H1 (cell line): ENCODE results near the gene OPHN1. TPM values are rescaled to one million over a fixed set of nuclear protein-coding genes. Genes with fewer than 3 reads are reported as not detected.

Experiments
- CTCF ChIA-PET: fragments of 300-600 bp; sonication (Branson Sonifier 250); formaldehyde crosslinking; loops from one replicate; lab custom pipeline; 2021; ENCODE audit not compliant: partially characterized antibody; lab: Charles Lee
- POLR2A ChIA-PET: fragments of 300-600 bp; sonication (Branson Sonifier 250); formaldehyde crosslinking; loops from one replicate; lab custom pipeline; 2021; ENCODE audit warnings: inconsistent platforms; ENCODE audit not compliant: partially characterized antibody; lab: Charles Lee
- DNase-seq, 2 experiments: peaks; one replicate each; pipeline versions ENCODE4 v3.0.0 to v3.0.0-alpha.2; 2010 to 2022; ENCODE audit warnings: low spot score in 2 of 2, low read depth in 1 of 2, mixed read lengths in 1 of 2
- FAIRE-seq: peaks from 2 replicates; lab custom pipeline; 2011; peaks lifted over from hg19 to GRCh38; lab: Jason Lieb, UNC
- H2AFZ ChIP-seq: 2 replicates; pipeline ENCODE4 v1.8.1; 2012; ENCODE audit warnings: low read length, inconsistent platforms
- H2AK5ac ChIP-seq: 2 replicates; pipeline ENCODE4 v1.6.1; 2013; ENCODE audit warnings: low read depth, low read length
- H2BK120ac ChIP-seq: replicated peaks from 2 replicates; pipeline ENCODE3; 2013; ENCODE audit warnings: low read depth, low read length, inconsistent platforms
- H2BK12ac ChIP-seq: 2 replicates; pipeline ENCODE4 v1.6.1; 2013; ENCODE audit warnings: low read depth, low read length
- H2BK15ac ChIP-seq: 2 replicates; pipeline ENCODE4 v1.6.1; 2013; ENCODE audit warnings: low read length
- H2BK20ac ChIP-seq: 2 replicates; pipeline ENCODE4 v1.6.1; 2013; ENCODE audit warnings: low read length
- H2BK5ac ChIP-seq: 2 replicates; pipeline ENCODE4 v1.6.1; 2013; ENCODE audit warnings: low read depth, low read length
- H3K14ac ChIP-seq: 2 replicates; pipeline ENCODE4 v1.6.1; 2013; ENCODE audit warnings: inconsistent platforms; ENCODE audit not compliant: insufficient read length
- H3K18ac ChIP-seq: 2 replicates; pipeline ENCODE4 v1.6.1; 2013; ENCODE audit warnings: low read length; ENCODE audit errors: extremely low read depth
- H3K23ac ChIP-seq: 2 replicates; pipeline ENCODE4 v1.6.1; 2013; ENCODE audit warnings: inconsistent platforms; ENCODE audit not compliant: insufficient read length
- H3K23me2 ChIP-seq: 2 replicates; pipeline ENCODE4 v1.6.1; 2013; ENCODE audit warnings: low read depth, low read length
- H3K27ac ChIP-seq: 2 replicates; pipeline ENCODE4 v1.6.1; 2011; ENCODE audit warnings: low read depth, low read length, inconsistent platforms
- H3K27me3 ChIP-seq, 4 experiments: replicated peaks in 1 of 4; 1 replicate in 1 of 4; 2 replicates in 3 of 4; pipeline versions ENCODE4 v1.6.1 to v1.8.1; 2011 to 2013; ENCODE audit warnings: low read length in 3 of 4, mild to moderate bottlenecking in 3 of 4, inconsistent platforms in 2 of 4, mixed read lengths in 2 of 4, moderate library complexity in 1 of 4; ENCODE audit not compliant: control insufficient read depth in 3 of 4, insufficient read depth in 3 of 4; ENCODE audit errors: extremely low read depth in 1 of 4
- H3K36me3 ChIP-seq, 4 experiments: 2 replicates each; pipeline versions ENCODE4 v1.6.1 to v1.8.1; 2011 to 2013; ENCODE audit warnings: mild to moderate bottlenecking in 4 of 4, low read length in 3 of 4, moderate library complexity in 2 of 4, control low read depth in 1 of 4, inconsistent platforms in 1 of 4; ENCODE audit not compliant: insufficient read depth in 4 of 4, control insufficient read depth in 2 of 4
- H3K4ac ChIP-seq: replicated peaks from 2 replicates; pipeline ENCODE3; 2013; ENCODE audit warnings: low read length, low read depth, mixed read lengths, inconsistent platforms; ENCODE audit not compliant: insufficient read length
- H3K4me1 ChIP-seq, 4 experiments: replicated peaks in 1 of 4; 1 replicate in 1 of 4; 2 replicates in 3 of 4; pipeline versions ENCODE4 v1.6.1 to v1.8.1; 2011 to 2013; ENCODE audit warnings: low read length in 3 of 4, inconsistent platforms in 2 of 4, mixed read lengths in 1 of 4; ENCODE audit not compliant: insufficient read depth in 4 of 4, control insufficient read depth in 3 of 4
- H3K4me2 ChIP-seq, 2 experiments: 2 replicates each; pipeline versions ENCODE4 v1.6.1 to v1.8.1; 2011 to 2013; ENCODE audit warnings: low read depth in 2 of 2, low read length in 2 of 2, control low read depth in 1 of 2, inconsistent platforms in 1 of 2, mild to moderate bottlenecking in 1 of 2; ENCODE audit not compliant: insufficient read depth in 1 of 2
- H3K4me3 ChIP-seq, 4 experiments: fragments of 200-600, 300-600 bp in 1 of 4; sonication (generic), shearing (Covaris generic), sonication (Bioruptor Twin) in 1 of 4; 2 replicates each; pipeline versions ENCODE4 v1.5.1 to v1.8.1; 2011 to 2016; ENCODE audit warnings: low read length in 4 of 4, low read depth in 3 of 4, control low read depth in 2 of 4, inconsistent platforms in 2 of 4, mild to moderate bottlenecking in 2 of 4, mixed read lengths in 1 of 4, moderate library complexity in 1 of 4; ENCODE audit not compliant: insufficient read depth in 2 of 4; ENCODE audit errors: extremely low read depth in 1 of 4
- H3K56ac ChIP-seq: replicated peaks from 2 replicates; pipeline ENCODE3; 2013; ENCODE audit warnings: low read depth, mild to moderate bottlenecking, mixed read lengths, low read length, inconsistent platforms; ENCODE audit not compliant: insufficient read length
- H3K79me1 ChIP-seq: 2 replicates; pipeline ENCODE4 v1.6.1; 2013; ENCODE audit warnings: low read depth, low read length, control low read depth
- H3K79me2 ChIP-seq, 2 experiments: 2 replicates each; pipeline versions ENCODE4 v1.6.1 to v1.8.1; 2012 to 2013; ENCODE audit warnings: low read length in 2 of 2, mild to moderate bottlenecking in 2 of 2, inconsistent platforms in 1 of 2; ENCODE audit not compliant: insufficient read depth in 2 of 2, control insufficient read depth in 1 of 2
- H3K9ac ChIP-seq, 4 experiments: replicated peaks in 1 of 4; 1 replicate in 1 of 4; 2 replicates in 3 of 4; pipeline versions ENCODE4 v1.6.1 to v1.8.1; 2011 to 2013; ENCODE audit warnings: low read depth in 3 of 4, low read length in 3 of 4, control low read depth in 2 of 4, mild to moderate bottlenecking in 2 of 4, moderate library complexity in 2 of 4, inconsistent platforms in 1 of 4; ENCODE audit errors: extremely low read depth in 1 of 4
- H3K9me3 ChIP-seq, 2 experiments: 2 replicates each; pipeline versions ENCODE4 v1.6.1 to v1.8.1; 2012 to 2013; ENCODE audit warnings: mild to moderate bottlenecking in 2 of 2, moderate library complexity in 2 of 2, control low read depth in 1 of 2, inconsistent platforms in 1 of 2, low read depth in 1 of 2, low read length in 1 of 2, mixed read lengths in 1 of 2; ENCODE audit not compliant: insufficient read depth in 2 of 2
- H4K20me1 ChIP-seq, 2 experiments: replicated peaks in 1 of 2; 2 replicates each; pipeline versions ENCODE3 to v1.8.1; 2011 to 2013; ENCODE audit warnings: inconsistent platforms in 2 of 2, low read length in 2 of 2, mild to moderate bottlenecking in 1 of 2; ENCODE audit not compliant: insufficient read depth in 2 of 2, control insufficient read depth in 1 of 2
- H4K5ac ChIP-seq: 2 replicates; pipeline ENCODE4 v1.6.1; 2013; ENCODE audit warnings: low read length, low read depth, mixed read lengths, inconsistent platforms; ENCODE audit not compliant: insufficient read length
- H4K8ac ChIP-seq: 2 replicates; pipeline ENCODE4 v1.8.0; 2013; ENCODE audit warnings: mild to moderate bottlenecking, moderate library complexity, low read length, inconsistent platforms; ENCODE audit not compliant: insufficient read depth; ENCODE audit errors: extremely low read depth
- H4K91ac ChIP-seq: replicated peaks from 2 replicates; pipeline ENCODE3; 2013; ENCODE audit warnings: low read length, mixed read lengths, inconsistent platforms; ENCODE audit not compliant: insufficient read length
- KDM4A ChIP-seq: IDR thresholded peaks from one replicate; pipeline ENCODE4 v1.7.1; 2012; ENCODE audit warnings: low read depth, mild to moderate bottlenecking, moderate library complexity, low read length, inconsistent platforms; ENCODE audit not compliant: severe bottlenecking
- RAD21 ChIP-seq, 2 experiments: IDR thresholded peaks in 1 of 2; conservative IDR thresholded peaks in 1 of 2; 2 replicates each; pipeline ENCODE4 v1.6.1; 2011; ENCODE audit warnings: low read depth in 2 of 2, low read length in 2 of 2, improper control_type of control experiment in 1 of 2, inconsistent platforms in 1 of 2, mild to moderate bottlenecking in 1 of 2, moderate library complexity in 1 of 2
- WGBS, 2 experiments: shearing (Covaris generic) in 1 of 2; methylation state at CpG; one replicate each; pipeline versions ENCODE4 v1.1.6 to v1.1.7; 2013 to 2015; ENCODE audit warnings: low lambda C conversion rate in 2 of 2, mixed read lengths in 2 of 2, inconsistent platforms in 1 of 2, low coverage in 1 of 2, missing lambda C conversion rate in 1 of 2; ENCODE audit not compliant: insufficient replicate concordance in 2 of 2, insufficient coverage in 1 of 2, insufficient read length in 1 of 2; ENCODE audit errors: extremely low coverage in 1 of 2, missing lambda C conversion rate in 1 of 2; 5-methylcytosine and 5-hydroxymethylcytosine counted together
- polyA plus RNA-seq, 7 experiments: library from polyadenylated mRNA; depleted of rRNA in 3 of 7; stranded (reverse) in 5 of 7; unstranded in 2 of 7; fragments of >200 nt in 5 of 7; fragments of 200-250 nt in 2 of 7; gene quantifications; 1 replicate in 5 of 7; 2 replicates in 1 of 7; 4 replicates in 1 of 7; pipeline versions ENCODE4 v1.2.1 to v1.2.3, GENCODE V29; 2011 to 2013; ENCODE audit warnings: missing spikeins in 2 of 7, mixed read lengths in 2 of 7
- total RNA-seq: library from RNA; stranded (reverse); fragmentation: NEBNext Ultra II Directional; extraction: Animal tissue kit (Norgen Biotek cat#: 25700); gene quantifications from 2 replicates; pipeline ENCODE4 v1.2.1, GENCODE V29; 2021
- TF ChIP-seq, protein P1 (sequence below), 3 experiments: IDR thresholded peaks; 1 replicate in 2 of 3; 2 replicates in 1 of 3; pipeline versions ENCODE4 v1.5.1 to v1.6.1; 2011; ENCODE audit warnings: low read length in 3 of 3, mild to moderate bottlenecking in 3 of 3, inconsistent platforms in 2 of 3, low read depth in 1 of 3, moderate library complexity in 1 of 3; ENCODE audit not compliant: insufficient read depth in 1 of 3; ENCODE audit errors: control extremely low read depth in 1 of 3

The OPHN1 gene
- total and polyA plus RNA-seq, 2 of the 8 experiments (the other 6 are each of a cell fraction or from before 2014, with no cell fraction given) = 1.2 to 3.5 TPM

DNA sequence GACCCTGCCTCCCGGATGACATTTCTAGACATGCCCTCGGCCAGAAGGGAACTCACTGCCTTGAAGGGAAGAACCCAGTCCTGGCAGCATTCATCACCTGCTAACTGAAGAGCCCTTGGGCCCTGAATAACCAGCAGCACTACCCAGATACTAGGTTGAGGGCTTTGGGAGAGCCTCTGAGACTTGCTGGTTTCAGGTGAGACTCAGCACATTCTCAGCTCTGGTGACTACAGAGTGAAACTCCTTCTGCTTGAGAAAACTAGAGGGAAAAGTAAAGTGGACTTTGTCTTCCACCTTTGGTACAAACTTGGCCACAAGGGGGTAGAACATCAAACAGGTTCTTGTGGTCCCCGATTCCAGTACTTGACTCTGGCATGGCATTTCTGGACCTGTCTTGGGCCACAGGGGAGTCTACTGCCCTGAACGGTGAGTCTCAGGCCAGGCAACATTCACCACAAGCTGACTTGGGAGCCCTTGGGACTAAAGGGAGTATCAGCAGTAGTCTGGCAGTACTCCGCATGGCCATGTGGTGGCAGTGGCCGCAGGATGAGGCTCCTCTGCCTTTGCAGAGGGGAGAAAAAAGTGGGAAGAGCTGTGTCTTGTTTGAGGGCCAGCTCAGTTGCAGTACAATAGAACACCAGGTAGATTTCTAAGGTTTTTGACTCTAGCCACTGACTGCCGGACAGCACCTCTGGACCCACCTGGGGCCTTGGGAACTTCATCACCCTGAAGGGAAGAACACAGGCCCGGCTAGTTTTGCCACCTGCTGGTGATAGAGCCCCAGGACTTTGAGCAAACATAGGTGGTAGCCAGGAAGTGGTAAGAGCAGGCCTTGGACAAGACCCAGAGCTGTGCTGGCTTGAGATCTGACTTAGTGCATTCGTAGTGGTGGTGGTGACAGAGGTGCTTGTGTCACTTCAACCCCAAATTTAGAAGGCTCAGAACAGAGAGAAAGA lies 414.8 kb downstream of the OPHN1 start:
- Histone ChIP-seq H2BK5ac (no peak overlapping the region), H3K14ac (no peak overlapping the region), H3K9ac (no peak overlapping the region), H3K9me3 (no peaks in the 10 kb centered on the region), H3K4me1 (no peaks in the 10 kb centered on the region), H3K27ac (no peak overlapping the region), H4K91ac (no peak overlapping the region), H4K5ac (no peak overlapping the region), H3K27me3 (no peaks in the 10 kb centered on the region), H2BK20ac (no peak overlapping the region), H2BK15ac (no peak overlapping the region), H3K18ac (no peak overlapping the region; the same call in 1 of the 2 replicates), H3K79me1 (no peaks in the 10 kb centered on the region), H3K4me3 (no peak overlapping the region), H3K79me2 (no peaks in the 10 kb centered on the region), H3K56ac (no peak overlapping the region), H2BK12ac (no peak overlapping the region), H4K8ac (no peak overlapping the region), H3K23me2 (no peaks in the 10 kb centered on the region), H2AFZ (no peak overlapping the region), H3K4ac (no peak overlapping the region), H4K20me1 (no peaks in the 10 kb centered on the region), H3K36me3 (no peaks in the 10 kb centered on the region), H3K4me2 (no peak overlapping the region), H2AK5ac (no peak overlapping the region), H3K23ac (no peak overlapping the region), H2BK120ac (no peak overlapping the region)
- ChIA-PET POLR2A (no interaction called here), CTCF (interaction anchor here (0.7 to 3.8 kb wide), 17 partner anchors 15 to 785 kb away, joined by 3 to 20 read pairs (median 3); no protein-coding TSS in a partner anchor)
- TF ChIP-seq, protein P1, sequence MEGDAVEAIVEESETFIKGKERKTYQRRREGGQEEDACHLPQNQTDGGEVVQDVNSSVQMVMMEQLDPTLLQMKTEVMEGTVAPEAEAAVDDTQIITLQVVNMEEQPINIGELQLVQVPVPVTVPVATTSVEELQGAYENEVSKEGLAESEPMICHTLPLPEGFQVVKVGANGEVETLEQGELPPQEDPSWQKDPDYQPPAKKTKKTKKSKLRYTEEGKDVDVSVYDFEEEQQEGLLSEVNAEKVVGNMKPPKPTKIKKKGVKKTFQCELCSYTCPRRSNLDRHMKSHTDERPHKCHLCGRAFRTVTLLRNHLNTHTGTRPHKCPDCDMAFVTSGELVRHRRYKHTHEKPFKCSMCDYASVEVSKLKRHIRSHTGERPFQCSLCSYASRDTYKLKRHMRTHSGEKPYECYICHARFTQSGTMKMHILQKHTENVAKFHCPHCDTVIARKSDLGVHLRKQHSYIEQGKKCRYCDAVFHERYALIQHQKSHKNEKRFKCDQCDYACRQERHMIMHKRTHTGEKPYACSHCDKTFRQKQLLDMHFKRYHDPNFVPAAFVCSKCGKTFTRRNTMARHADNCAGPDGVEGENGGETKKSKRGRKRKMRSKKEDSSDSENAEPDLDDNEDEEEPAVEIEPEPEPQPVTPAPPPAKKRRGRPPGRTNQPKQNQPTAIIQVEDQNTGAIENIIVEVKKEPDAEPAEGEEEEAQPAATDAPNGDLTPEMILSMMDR (IDR thresholded peaks at IDR 0.05; ENCODE audit: control extremely low read depth in 1 of 3, insufficient read depth in 1 of 3, low read depth in 1 of 3, low read length in 3 of 3) = peak; percentile 65 to 71 (median 68)
- TF ChIP-seq RAD21 (IDR thresholded peaks at IDR 0.05 in 1 of 2, conservative IDR thresholded peaks at IDR 0.05 in 1 of 2; ENCODE audit: low read depth in 2 of 2, low read length in 2 of 2) (peak; percentile 50 to 64), KDM4A (no peak)
- DNase-seq = peak; percentile 21 to 65
- 82% methylated on average over 6 of the region's 9 CpGs; no CpG with 5 or more reads in 1 of the 2 experiments for WGBS, 2 experiments
- FAIRE-seq = peak; percentile 95
